ENCODE measurements around the gene PKNOX1. TPM values are rescaled to one million over a fixed set of nuclear protein-coding genes. Genes with fewer than 3 reads are reported as not detected.
"Not testable (repeated sequence)": the region's sequence is repeated elsewhere in the genome, so short reads cannot be mapped to it uniquely, and the experiment has no call there.

PKNOX1 gene
- total RNA-seq, 1 experiment from 2014 or later = 29.9 TPM

DNA sequence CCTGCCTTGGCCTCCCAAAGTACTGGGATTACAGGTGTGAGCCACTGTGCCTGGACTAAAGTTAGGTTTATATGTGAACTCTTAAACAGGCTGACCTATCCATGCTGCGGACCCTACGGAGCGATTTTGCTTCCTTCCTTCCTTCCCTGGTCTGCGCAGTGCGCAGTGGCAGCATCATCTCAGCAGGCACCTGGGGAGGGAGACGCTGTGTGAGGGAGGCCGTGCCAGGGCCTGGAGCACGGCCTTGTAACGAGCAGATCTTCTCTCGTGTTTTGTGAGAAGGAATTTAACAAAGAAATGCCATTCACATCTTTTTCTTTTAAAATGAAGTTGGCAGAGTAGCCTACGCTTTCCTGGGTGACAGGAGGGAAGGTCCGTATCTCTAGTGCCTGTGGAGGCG, 45.8 kb downstream of the PKNOX1 start:
- DNase-seq (ENCODE audit: low read depth) = no peak

DNA sequence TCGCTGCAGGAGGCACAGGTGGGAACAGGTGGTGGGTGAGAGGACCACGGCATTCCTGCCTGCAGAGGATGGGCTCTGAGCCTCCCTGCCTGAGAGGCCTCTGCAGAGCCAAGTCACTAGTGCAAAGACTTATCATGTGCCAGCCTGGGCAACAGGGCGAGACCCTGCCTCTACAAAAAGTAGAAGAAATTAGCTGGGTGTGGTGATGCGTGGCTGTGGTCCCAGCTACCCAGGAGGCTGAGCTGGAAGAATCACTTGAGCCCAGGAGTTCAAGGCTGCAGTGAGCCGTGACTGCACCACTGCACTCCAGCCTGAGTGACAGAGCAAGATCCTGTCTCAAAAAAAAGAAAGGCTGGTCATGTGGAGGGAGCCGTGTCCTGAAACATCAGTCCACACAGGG, 46.4 kb downstream of the PKNOX1 start:
- DNase-seq (ENCODE audit: low read depth) = no peak

DNA sequence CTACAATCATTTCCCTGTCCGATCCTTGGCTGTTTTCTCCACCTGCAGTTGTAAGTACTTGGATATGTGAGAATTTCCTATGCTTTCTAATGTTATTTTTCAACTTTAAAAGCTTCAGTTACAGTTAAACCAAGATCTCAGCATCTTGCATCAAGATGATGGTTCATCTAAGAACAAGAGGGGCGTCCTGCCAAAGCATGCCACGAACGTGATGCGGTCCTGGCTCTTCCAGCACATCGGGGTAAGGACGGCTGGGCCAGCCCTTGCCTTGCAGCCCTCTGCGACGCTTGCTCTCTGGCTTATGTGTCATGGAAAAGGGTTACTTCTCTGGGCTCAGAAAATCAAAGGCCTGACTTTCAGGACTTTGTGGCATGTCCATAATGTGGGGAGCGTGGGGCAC, 46.8 kb downstream of the PKNOX1 start:
- DNase-seq (ENCODE audit: low read depth) = no peak

DNA sequence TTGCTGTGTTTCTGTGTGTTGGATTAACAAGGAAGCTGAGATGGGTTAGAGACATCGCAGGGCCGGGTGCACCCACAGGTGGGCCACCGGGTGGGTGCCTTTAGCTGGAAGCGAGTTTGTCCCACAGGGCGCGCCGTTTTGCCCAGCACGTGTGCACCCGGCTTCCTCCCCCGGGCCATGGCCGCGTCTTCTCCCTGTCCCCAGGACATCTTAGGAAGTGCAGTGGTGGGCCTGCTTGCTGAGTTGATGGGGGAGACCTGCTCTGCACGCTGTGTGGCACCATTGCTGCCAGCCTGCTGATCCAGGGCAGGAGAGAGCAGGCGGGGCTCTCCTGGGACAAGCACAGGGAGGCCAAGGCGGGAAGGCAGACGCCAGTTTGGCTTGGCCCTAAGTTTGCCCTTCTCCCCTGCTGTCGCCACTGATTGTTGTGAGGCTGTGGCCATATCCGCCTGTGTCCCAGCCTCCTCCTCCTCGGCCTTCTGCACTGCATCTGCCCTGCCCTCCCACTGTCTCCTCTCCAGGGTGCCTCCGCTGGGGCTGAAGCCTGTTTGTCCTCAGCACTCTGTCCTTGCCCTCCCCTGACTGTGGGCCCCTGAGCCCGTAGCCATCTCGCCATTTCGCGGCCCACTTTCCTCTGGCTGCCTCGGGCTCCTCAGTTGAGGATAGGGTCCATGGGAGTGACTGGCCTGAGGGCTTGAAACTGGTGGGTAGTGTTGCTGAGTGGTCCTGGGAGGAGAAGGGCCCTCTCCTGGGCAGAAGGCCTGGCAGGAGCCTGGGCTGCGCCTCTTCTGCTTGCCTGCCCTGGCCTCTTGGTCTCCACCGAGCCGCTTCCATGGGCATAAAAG, 47.6 kb downstream of the PKNOX1 start:
- DNase-seq (ENCODE audit: low read depth) = no peak

DNA sequence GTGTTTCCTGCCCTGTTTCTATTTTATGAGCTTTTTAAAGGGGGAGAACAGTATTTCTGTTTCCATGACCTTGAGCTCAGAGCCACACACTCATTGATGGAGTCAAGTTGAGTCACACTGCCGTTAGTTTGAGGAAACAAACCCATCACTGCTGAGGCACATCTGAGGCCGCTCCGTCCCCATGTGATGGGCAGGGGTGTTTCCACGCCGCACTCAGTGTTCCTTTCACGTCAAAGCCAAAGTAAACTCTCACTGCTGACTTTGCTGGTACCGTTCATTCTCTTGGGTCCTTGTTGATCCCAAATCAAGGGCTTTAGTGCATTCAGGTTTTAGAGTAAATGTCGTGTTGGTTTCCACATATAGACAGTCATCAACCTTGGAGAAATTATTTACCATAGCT, 48.8 kb downstream of the PKNOX1 start:
- DNase-seq (ENCODE audit: low read depth) = no peak

DNA sequence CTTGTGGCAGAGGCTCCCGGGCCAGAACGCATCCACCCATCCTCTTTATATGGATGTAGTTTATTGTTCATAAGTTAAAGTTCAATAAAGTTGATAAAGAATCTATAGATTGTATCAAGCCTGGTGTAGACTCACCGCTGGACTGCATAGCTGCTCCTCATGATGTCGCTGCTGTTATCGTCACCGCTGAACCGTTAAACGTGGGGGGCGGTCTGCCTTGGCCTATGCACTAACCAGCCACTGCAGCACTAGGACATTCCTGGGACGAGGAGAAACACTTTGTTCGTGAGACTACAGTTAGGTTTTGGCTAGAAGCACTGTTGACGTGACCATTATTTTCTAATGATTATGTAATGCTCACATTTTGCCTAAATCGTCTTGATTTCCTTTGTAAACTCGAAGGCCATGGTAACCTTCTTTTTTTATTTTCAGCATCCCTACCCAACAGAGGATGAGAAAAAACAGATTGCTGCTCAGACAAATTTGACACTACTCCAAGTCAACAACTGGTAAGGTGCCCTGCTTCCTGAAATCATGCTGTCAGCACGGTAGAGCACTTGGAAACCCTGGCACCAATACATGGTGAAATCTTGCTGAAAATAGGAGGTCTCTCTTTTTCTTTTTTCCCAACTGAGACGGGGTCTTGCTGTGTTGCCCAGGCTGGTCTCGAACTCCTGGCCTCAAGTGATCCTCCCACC, 50.2 kb downstream of the PKNOX1 start:
- no peak for DNase-seq (ENCODE audit: low read depth)

DNA sequence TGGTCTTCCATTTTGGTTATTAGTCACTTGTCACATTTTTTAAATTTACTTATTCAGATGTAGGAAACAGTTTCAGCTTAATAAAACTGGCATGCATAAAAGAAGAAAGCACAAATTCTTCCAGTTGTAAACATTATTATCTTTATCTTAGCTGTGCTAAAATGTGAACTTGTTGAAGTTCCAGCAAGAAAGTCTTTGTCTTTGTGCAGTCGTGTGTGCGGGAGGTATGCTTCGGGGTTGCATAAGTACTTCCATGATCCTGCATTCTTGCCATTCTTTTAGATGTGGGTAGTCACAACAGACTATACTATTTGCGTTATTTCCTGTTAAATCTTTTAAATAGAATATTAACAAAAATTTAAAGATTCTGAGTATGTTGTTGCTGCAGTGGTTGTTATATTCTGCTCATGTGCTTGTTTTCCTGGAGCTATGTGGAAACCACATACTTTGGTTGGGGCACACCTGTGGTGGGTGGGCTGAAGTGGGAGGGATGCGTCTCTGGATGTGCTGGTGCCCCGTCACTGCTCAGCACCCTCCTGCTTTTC, 51.3 kb downstream of the PKNOX1 start:
- no peak for DNase-seq (ENCODE audit: low read depth)

DNA sequence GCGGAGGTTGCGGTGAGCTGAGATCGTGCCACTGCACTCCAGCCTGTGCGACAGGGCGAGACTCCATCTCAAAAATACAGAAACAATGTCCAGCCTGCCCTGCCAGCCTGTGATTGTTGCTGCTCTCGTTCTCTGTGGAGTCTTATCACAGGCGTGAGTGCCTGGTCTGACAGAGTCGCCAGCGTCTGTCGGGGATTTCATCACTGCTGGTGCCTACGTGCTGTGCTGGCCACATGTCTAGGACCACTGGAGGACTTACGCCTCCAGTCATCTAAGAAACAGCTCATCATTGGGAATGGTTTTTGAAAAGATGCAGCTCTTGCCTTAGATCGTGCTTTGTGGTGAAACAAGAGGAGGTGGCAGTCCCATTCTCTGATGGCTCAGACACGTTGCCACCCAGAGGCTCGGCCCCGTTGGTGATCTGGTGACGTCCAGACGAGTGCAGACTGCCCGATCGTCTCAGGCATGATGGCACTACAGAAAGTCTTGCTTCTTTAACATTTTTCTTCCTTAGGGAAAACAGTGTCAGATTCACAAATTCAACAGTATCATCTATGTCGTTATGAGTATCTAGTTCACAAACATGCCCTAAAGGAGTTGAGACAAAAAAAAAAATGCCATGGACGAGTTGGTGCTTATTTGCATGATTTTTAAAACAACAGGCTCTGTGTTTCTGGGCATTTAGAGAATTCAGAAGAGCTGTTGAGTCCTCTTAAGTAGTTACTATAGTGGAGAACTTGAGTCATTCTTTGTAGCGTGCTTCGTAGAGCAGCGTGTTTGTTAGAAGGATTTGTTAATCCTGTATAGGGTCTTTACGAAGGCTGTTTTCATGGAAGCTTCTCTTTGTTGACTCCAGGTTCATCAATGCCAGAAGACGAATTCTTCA, 53.7 kb downstream of the PKNOX1 start:
- DNase-seq (ENCODE audit: low read depth) = no peak

DNA sequence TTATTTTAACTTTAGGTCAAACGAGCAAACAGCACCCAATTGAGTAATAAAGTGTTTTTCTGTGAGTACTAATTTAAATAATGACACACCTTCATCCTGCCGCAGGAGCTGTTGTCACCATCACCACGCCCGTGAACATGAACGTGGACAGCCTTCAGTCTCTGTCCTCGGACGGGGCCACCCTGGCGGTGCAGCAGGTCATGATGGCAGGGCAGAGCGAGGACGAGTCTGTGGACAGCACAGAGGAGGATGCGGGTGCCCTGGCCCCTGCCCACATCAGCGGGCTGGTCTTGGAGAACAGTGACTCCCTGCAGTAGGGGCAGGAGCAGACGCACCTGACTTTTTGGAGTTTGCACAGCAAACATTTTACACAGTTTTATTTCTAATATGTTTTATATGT, 55.4 kb downstream of the PKNOX1 start:
- DNase-seq (ENCODE audit: low read depth) = no peak

DNA sequence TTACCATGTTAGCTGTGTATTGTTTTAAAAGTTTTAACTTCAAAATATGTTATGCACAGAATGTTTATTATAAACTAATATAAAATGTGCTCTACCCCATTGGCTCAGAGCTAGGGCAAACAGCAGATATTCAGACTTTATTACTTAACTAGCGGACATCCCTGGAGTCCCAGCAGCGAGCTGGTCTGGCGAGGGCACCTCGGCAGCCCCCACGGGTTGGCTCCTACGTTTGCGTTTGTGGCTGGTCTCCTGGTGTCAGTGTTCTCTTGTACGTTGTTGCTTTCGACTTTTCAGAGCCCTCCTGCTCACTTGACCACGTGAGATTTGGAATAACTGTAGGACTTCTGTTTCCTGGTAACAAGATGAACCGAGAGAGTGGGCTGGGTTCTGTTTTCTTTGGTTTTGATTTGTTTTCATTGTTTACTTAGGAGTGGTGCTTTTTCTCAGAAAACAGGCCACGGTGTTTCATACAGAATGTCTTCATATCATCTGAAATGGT, 56.8 kb downstream of the PKNOX1 start:
- DNase-seq (ENCODE audit: low read depth) = no peak

DNA sequence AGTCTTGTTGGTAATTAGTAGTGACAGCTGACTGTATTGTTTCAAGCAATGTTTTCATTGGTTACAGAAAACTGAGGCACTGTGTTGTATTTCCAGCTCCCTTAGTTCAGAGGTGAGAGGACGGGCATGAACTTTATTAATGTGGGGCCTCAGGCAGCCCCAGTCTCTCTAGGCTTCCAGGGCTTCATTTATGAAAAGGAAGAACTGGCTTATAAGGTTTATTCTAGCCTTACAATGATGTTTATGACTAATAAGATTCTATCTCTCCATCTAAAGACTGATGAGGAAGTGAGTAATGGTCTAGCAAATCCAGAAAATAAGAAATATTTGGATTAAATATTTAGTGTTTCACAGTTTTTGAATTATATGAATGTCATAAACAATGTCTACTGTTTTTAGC, 59.7 kb downstream of the PKNOX1 start:
- DNase-seq (ENCODE audit: low read depth) = no peak

DNA sequence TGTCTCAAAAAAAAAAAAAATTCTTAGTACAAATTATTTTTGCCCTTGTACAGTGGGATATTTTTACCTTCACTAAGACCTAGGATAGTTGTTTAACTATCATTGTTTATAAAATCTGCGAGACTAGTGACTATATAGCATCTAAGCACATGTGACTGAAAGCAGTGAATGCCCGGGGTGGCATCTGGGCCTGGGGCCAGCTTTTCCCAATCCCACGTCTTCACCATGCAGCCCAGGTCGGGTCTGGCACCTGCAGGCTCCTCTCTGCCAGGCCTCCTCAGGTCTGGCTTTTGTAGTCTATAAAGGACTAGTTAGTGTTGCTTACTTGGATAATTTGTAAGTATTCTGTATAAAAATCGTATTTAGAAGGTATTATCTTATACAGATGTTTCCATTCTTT, 60.5 kb downstream of the PKNOX1 start:
- no peak for DNase-seq (ENCODE audit: low read depth)

DNA sequence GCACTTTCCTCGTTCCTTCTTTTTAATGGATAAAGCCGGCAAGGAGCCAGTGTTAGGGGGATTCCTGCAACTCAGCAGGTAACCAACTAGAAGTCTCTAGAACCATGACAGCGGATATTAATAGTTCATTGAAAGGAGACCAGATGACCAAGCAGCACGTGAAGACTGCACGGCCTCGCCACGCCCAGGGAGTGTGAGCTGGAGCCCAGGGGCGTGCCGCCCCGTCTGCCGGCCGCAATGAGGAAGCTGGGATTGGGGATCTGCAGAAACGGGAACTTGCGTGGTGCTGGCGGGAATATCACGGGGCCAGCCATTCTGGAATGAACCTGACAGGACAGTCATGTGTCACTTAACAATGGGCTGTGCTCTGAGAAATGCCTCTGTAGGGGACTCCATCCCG, 62.5 kb downstream of the PKNOX1 start:
- DNase-seq (ENCODE audit: low read depth) = not testable (repeated sequence)

DNA sequence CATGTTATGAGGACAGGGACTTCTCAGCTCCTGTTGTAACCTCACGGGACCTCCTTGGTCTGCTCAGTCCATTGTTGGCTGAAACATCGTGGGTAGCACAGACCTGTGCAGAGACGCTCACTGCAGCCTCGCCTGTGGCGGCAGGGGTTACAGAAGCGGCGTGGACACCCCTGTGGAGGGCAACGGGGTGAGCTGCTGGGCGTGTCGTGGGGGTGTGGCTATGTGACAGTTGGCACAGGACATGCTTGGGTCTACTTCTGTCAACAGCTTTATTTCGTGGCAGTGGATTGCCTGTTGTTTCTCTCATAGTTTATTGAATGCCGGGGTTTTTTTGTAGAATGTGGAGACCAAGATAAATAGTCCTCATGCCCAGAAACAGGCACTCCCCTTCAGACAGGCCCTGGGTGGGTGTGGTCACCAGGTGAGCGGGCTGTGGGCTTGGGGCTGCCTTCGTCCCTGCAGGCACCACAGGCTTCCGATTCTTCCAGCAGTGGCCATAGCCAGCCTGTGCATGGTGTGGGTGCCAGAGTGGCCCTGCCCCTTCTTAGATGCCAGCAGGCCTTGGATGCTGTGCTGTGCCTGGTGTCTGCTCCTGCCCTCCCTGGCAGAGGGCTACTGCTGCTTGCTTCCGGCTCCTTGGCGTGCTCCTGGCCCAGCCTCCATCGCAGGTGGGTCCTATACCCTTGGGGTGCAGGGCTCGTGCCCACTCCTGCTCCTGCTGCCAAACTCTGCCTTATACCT, 63.7 kb downstream of the PKNOX1 start:
- not testable (repeated sequence) for DNase-seq (ENCODE audit: low read depth)

DNA sequence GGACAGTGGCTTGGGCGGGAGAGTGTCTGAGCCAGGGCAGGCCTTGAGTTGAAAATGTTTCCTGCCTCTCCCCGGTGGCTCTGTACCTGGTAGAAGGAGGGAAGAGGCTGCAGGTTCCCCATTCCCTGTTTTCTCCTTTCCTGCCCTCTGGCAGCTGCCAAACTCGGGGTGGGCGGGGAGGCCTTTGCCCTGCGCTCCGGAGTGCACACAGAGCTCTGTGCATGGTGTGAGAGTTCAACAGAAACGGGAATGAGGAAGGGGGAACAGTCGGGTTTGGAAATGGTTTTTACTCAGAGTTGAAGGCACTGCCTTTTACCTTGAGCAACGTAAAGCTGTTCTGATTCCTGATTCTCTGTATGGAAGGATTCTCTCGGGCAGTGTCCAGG, 64.3 kb downstream of the PKNOX1 start:
- not testable (repeated sequence) for DNase-seq (ENCODE audit: low read depth)

DNA sequence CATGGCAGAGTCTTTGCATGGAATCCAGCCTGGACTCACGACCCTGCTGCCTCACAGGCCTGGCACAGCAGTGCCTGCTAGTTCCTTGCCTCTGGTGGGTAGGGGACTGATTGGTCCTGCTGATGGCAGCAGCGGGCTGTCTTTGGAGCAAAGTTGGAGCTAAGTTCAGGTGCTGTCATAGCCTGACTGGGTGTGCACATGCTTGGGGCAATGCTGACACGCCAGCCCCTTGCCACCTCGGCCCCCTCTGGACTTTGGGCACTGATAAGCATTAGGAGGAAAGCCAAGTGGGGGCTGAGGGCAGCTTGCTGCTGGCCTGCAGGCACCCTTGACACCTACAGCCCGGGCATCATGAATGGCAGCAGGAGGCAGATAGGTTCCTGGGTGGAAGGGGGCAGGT, 67.8 kb downstream of the PKNOX1 start:
- DNase-seq (ENCODE audit: low read depth) = not testable (repeated sequence)

DNA sequence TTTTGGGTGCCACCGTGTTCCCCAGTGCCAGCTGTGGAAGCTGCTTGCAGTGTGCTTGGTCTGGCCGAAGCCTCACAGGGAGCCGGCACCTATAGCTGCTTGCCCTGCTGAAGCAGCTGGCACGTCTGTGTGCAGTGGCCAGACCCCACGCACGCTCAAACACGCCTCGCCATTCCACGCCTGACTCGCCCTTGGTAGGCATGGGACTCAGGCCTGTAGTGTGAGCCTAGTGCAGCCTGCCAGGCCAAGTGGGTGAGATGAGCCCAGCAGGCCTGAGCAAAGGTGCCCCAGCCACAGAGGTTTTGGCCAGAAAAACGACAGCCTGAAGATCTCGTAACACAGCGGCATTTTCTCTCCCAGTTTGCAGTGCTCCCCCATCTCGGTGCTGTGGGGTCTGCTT, 68.9 kb downstream of the PKNOX1 start:
- not testable (repeated sequence) for DNase-seq (ENCODE audit: low read depth)

DNA sequence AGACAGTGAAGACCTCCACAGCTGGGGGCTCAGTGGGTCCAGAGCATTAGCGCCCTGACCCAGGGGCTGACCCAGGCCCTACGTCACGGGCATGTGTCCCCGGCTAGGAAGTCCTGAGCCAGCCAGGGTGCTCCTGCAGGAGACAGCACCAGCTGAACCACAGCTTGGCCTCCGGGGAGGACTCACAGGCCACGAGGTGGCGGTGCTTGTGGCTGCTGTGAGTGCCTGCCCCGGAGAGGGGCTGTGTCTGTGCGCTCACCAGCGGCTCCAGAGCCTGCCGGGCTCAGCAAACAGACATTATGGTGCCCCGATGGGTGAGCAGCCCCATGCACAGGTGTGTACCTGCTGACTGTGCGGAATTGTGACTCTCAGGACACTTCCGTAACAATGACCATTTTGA, 70.2 kb downstream of the PKNOX1 start:
- DNase-seq (ENCODE audit: low read depth) = not testable (repeated sequence)

DNA sequence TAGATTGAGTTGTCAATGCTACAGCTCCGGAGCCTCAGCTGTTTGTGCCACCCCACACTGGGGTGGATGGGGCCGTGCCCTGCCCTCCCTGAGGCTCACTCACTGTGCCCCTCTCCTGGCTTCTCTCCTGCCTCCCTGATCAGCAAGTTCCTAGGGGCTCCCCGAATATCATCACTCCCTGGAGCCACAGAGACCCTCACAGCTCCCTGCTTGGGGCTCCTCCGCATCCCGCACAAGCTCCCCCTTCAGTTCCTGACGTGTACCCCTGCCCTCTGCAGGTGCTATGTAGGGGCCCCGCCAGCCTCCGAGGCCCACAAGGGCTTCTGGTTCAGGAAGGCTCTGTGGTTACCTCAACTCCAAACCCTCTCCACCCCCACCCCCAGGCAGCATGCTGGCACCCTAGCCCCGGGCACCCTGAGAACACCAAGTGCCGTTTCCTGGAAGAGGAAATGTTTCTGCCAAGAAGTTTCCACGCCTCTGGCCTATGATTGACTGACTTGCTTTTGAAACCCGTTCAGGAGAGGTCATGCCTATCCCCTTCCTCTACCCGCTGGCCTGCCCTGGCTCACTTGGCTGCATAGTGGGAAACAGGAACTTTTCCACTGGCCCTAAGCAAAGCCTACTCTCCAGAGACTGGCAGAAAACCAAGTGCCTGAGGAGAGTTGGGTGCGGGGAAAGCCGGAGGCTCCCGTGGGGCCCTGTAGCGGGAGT, 71.0 kb downstream of the PKNOX1 start:
- DNase-seq (ENCODE audit: low read depth) = not testable (repeated sequence)
